Fibroblast of skin of right biceps (primary cell): ENCODE results near the gene KCNQ1OT1.
A peak's percentile ranks its signal among the peaks of the same experiment; 100 is the strongest.

ENCODE experiments used
- DNase-seq: peaks from one replicate; pipeline ENCODE4 v3.0.0-alpha.2; 2013

Gene KCNQ1OT1

GRCh38 chr11:2699531-2700414 is at the start of gene KCNQ1OT1:
TSS of gene KCNQ1OT1 (minus strand) at chr11:2699994.
- DNase-seq, result peak; percentile 95

- no peak for DNase-seq
These were observed 49.2 kb upstream of the KCNQ1OT1 start for GRCh38 chr11:2748814-2749554.

GRCh38 chr11:2748061-2748813 is 48.4 kb upstream of the KCNQ1OT1 start:
- no peak for DNase-seq

GRCh38 chr11:2747248-2748027 is 47.6 kb upstream of the KCNQ1OT1 start:
- DNase-seq, result no peak

GRCh38 chr11:2746401-2747247 is 46.8 kb upstream of the KCNQ1OT1 start:
- DNase-seq, result no peak

- DNase-seq, result no peak
These were observed 45.7 kb upstream of the KCNQ1OT1 start for GRCh38 chr11:2745511-2745910.

- DNase-seq, result no peak
These were observed 44.4 kb upstream of the KCNQ1OT1 start for GRCh38 chr11:2744166-2744565.

GRCh38 chr11:2743427-2744110 is 43.8 kb upstream of the KCNQ1OT1 start:
- DNase-seq, result no peak

- DNase-seq, result no peak
These were observed 43.0 kb upstream of the KCNQ1OT1 start for GRCh38 chr11:2742611-2743426.

GRCh38 chr11:2742201-2742600 is 42.4 kb upstream of the KCNQ1OT1 start:
- no peak for DNase-seq

GRCh38 chr11:2741377-2742131 is 41.8 kb upstream of the KCNQ1OT1 start:
- peak; percentile 44 for DNase-seq

GRCh38 chr11:2741006-2741376 is 41.2 kb upstream of the KCNQ1OT1 start:
- DNase-seq, result no peak

- no peak for DNase-seq
These were observed 40.6 kb upstream of the KCNQ1OT1 start for GRCh38 chr11:2740275-2740940.

- no peak for DNase-seq
These were observed 39.9 kb upstream of the KCNQ1OT1 start for GRCh38 chr11:2739531-2740274.

- no peak for DNase-seq
These were observed 39.0 kb upstream of the KCNQ1OT1 start for GRCh38 chr11:2738551-2739431.

GRCh38 chr11:2737866-2738265 is 38.1 kb upstream of the KCNQ1OT1 start:
- DNase-seq, result peak; percentile 18

- no peak for DNase-seq
These were observed 37.4 kb upstream of the KCNQ1OT1 start for GRCh38 chr11:2737226-2737590.
